ENCODE measurements around the gene IFT88.

- TF ChIP-seq EP300 (IDR thresholded peaks at IDR 0.05; ENCODE audit: borderline replicate concordance) = no peak
- TF ChIP-seq, protein P1, sequence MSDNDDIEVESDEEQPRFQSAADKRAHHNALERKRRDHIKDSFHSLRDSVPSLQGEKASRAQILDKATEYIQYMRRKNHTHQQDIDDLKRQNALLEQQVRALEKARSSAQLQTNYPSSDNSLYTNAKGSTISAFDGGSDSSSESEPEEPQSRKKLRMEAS (IDR thresholded peaks at IDR 0.05) = no peak
- TF ChIP-seq, protein P2, sequence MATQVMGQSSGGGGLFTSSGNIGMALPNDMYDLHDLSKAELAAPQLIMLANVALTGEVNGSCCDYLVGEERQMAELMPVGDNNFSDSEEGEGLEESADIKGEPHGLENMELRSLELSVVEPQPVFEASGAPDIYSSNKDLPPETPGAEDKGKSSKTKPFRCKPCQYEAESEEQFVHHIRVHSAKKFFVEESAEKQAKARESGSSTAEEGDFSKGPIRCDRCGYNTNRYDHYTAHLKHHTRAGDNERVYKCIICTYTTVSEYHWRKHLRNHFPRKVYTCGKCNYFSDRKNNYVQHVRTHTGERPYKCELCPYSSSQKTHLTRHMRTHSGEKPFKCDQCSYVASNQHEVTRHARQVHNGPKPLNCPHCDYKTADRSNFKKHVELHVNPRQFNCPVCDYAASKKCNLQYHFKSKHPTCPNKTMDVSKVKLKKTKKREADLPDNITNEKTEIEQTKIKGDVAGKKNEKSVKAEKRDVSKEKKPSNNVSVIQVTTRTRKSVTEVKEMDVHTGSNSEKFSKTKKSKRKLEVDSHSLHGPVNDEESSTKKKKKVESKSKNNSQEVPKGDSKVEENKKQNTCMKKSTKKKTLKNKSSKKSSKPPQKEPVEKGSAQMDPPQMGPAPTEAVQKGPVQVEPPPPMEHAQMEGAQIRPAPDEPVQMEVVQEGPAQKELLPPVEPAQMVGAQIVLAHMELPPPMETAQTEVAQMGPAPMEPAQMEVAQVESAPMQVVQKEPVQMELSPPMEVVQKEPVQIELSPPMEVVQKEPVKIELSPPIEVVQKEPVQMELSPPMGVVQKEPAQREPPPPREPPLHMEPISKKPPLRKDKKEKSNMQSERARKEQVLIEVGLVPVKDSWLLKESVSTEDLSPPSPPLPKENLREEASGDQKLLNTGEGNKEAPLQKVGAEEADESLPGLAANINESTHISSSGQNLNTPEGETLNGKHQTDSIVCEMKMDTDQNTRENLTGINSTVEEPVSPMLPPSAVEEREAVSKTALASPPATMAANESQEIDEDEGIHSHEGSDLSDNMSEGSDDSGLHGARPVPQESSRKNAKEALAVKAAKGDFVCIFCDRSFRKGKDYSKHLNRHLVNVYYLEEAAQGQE (IDR thresholded peaks at IDR 0.05; ENCODE audit: low read depth) = no peak
- TF ChIP-seq ZBTB7A (IDR thresholded peaks at IDR 0.05; ENCODE audit: low read depth) = no peak
- TF ChIP-seq NFIC (IDR thresholded peaks at IDR 0.05) = no peak
- no peak for TF ChIP-seq YY1 (IDR thresholded peaks at IDR 0.05; ENCODE audit: low read depth)
- no peak for TF ChIP-seq CREB1 (IDR thresholded peaks at IDR 0.05; ENCODE audit: low read depth)
- no peak for TF ChIP-seq TAF1 (IDR thresholded peaks at IDR 0.05; ENCODE audit: low read depth)
- TF ChIP-seq RAD21 (IDR thresholded peaks at IDR 0.05; ENCODE audit: low read depth) = no peak
Observed at GRCh38 chr13:20652946-20653345, 86.0 kb downstream of the IFT88 start.

Measured in Ishikawa (cell line).